Globus pallidus (tissue), 1 donor: ENCODE results near the gene TTC33.

Experiments used
- DNase-seq: peaks from one replicate; pipeline ENCODE4 v3.0.0-alpha.2; 2015; ENCODE audit warnings: low spot score

Gene TTC33

DNA sequence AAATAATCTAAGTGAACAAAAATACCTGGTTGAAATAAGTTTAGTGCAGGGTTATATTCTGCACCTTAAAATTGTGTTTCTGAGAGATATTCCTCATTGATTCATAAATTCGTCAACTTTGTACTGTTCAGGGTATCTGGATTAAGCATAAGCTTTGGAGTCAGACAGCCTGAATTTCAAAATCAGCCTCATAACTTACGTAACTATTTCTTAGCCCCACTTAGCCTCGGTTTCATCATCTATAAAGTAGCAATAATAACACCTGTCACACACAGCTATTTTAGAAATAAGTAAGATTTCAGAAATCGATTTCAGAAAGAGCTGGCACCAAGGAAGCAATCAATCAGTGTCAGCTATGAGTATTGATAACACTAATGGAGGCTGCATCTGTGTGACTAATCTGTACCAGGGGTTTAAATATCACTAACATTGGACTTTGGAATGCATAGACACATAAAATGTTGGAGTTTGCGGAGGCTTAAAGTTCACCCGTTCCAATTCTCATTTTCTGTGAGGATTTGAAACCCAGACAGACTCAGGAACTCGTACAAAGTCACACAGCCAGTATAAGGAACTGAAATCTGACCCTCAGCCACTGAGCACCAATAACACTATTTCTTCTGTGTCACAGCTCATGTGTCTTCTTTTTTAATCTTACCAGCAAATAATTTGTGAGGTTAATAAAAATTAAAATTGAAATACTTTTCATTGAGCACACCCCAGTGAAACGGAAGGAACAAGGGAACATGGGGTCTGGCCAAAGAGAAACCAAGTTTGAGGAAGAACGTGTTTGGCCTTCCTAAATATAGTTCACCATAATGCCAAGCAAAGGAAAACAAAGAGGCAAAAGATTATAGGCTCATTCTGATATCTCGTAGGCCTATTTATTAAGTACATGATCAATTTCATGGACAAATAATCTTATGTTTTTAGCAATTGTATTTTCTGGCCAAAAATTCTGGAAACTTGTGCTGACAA lies 270.5 kb downstream of the TTC33 start:
- peak; percentile 38 for DNase-seq

DNA sequence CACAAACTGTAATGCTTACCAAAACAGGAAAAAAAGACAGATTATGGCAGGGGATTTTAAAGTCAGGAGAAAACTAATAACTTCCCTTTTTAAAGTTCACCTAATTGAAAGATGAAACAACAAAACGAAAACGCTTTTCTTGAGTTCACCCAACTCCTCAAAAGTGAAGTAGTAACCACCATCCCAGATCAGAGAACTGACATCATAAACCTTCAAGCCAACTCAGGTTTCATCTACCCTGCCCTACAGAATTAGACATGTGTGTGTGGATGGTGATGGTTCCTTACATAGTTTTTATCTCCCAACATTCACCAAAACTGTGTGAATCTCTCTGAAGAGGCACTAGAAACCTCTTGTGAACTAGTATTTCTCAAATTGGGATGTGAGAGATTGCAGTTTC lies 271.3 kb downstream of the TTC33 start:
- no peak for DNase-seq

DNA sequence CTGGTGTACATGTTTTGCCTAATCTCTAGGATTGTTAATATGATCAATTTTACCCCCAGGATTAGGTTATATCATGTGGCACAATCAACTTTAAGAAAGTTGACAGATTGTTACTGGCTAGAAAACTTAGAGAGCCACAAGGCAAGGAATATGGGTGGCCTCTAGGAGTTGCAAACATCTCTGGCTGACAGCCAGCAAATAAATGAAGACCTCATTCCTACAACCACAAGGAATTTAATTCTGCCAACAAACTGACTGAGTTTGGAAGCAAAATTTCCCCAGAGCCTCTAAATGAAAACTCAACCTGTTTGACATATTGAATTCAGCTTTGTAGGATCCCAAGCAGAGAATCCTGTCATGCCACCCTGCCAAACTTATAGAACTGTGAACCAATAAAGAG lies 272.4 kb downstream of the TTC33 start:
- DNase-seq = no peak

DNA sequence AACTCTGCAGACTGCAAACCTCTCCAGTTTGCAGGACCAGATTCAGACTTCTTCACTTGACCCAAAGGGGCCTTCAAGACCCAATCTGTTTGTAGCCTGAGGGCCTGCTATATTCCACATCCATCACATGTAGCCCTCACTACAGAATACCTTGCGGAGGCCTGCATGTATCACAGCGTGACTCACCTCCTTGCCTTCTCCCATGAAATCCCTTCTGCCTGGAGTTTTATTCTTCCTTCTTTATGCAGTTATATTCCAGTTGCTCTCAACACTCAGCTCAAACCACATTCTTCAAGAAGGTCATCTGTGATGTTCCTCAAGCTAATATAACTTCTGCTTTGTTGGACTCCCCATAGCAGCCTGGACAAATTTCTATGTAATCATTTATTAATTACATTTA lies 274.5 kb downstream of the TTC33 start:
- DNase-seq = no peak

DNA sequence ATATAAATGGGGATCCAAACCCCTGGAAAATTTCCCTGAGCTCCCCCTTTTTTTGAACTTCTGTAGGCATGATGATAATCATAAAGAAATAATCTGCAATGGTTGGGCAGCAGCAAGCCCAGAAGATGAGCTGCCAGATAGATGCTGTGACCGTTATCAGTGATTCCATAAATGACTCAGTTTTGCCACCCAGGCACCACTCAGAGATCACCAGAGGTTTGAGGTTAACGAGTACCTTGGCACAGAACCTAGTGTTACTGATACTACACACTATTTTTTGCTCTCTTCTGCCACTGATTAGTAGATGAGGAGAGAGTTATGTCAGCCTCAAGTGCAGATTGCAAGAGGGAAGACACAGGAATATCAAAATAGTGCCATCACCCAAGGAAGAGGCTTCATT lies 275.4 kb downstream of the TTC33 start:
- DNase-seq = no peak

DNA sequence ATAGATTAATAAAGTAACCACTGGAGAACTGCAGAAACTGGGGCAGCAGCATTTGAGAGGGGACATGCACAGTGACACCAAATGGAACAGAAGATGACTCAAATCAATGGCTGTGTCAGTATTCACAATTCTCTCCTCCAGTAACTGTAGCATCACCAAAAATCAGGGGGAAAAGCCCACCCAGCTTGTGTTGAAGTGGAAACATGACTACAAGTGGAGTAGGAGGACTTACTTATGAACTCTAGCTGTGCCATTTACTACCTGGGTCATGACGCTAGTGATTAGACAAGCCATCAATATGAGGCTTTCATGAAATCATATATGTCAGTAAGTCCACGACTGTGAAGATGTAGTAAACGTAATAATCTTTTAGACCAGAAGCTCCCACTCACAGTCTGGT lies 275.8 kb downstream of the TTC33 start:
- no peak for DNase-seq

DNA sequence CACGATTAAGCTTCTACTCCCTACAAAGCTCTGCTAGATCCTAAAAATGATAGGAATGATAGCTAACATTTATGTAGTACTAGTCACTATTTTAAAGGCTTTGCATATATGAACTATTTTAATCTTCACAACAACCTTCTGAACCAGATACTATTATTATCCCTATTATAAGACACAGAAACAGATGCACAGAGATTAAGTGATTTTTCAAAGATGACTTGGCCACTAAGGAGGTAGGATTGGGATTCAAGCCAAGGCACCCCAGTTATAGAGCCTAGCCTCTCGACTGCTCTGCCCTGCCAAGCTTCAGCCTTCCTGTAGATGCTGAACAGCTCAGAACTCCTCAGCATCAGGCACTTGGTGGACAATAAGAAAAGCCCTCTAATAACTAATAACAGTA lies 277.0 kb downstream of the TTC33 start:
- no peak for DNase-seq

DNA sequence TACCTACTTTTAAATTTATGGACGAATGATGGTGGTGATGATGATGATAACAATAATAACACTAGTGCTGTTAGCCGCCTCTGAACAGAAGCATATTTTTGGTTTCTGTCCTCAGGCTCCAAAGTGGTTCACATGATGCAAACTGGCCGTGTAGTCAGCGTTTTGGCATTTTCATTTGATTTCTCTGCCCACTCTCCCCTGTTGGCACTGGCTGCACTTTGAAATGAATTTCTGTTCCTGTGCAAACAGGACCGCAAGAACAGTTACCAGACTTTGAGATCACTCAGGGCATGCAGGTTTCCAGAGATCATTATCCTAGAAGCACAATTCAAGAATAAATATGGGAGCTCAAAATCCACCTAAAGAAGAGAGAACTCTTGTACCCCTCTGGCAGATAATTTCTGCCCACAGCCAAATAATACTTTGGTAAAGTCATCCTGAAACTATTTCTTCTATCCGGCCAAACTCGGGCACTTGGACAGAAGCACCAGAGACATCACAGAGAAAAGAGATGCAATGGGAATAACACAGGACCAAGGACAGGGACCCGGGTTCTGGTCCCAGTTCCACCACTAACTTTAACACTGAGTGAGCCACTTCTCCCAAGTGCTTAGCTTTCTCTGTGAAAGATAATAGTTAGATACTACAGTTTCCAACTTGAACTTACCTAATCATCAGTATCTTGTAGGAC lies 277.8 kb downstream of the TTC33 start:
- no peak for DNase-seq

DNA sequence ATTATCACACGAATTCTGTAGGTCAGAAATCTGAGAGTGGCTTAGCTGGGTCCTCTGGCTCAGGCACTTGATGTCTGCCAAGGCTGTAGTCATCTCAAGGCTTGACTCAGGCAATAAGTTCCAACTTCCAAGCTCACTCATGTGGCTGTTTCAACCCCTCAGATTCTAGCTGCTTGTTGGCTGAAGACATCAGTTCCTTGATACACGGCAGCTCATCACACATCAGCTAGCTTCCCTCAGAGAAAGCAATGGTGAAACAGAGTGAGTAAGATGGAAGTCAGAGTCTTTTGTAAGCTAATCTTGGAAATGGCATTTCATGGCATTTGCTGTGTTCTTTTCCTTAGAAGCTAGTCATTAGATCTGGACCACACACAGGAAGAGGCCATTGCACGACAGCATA lies 280.2 kb downstream of the TTC33 start:
- DNase-seq = no peak

DNA sequence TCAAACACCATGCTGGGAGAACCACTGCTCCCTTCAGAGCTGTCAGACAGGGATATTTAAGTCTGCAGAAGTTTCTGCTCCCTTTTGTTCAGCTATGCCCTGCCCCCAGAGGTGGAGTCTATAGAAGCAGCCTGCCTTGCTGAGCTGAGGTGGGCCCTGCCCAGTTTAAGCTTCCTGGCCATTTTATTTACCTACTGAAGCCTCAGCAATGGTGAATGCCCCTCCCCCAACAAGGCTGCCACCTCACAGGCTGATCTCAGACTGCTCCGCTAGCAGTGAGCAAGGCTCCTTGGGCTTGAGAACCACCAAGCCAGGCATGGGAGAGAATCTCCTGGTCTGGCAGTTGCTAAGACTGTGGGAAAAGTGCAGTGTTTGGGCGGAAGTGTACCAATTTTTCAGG lies 281.5 kb downstream of the TTC33 start:
- no peak for DNase-seq

DNA sequence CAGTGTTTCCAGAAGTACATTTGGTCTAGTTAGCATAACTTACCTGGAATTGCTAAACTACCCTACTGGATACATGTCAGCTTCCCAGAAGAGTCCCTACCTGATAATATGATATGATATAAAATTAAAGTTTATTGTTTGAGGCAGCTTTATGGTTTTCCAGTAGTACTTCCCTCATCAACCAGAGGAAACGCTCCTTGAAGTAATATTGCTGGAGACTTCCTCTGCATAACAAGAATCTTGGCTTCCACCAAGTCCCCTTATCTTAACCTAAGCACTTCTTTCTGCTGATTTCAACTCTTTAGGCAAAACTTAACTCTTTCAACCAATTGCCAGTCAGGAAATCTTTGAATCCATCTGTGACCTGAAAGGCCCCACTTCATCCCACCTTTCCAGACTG lies 290.3 kb downstream of the TTC33 start:
- DNase-seq = no peak

DNA sequence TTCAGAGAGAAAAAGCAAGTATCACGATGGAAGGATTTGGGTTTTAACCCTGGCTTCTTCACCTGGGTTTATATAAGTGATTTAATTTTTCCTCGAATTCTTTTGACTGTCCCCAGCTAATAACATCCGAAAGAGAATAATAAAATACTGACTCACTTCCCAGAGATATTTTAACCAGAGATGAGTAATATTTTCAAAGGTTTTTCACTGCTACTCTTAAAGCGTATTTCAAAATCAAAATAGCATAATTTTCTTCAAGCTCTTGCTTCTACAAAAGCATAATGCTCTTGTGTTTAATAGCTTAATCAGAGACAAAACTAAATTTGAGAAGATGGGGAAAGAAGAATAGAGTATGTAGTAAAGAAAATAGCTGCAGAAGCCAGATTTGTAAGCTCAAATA lies 291.2 kb downstream of the TTC33 start:
- DNase-seq = no peak
